A549 (cell line): ENCODE data around the gene GPR146.

Experiments used
- CTCF ChIP-seq: fragments of >200 bp; sonication (Bioruptor Twin); formaldehyde crosslinking; IDR thresholded peaks from 3 replicates; pipeline ENCODE4 v1.5.1; 2016
- MAX ChIP-seq: IDR thresholded peaks from 2 replicates; pipeline ENCODE4 v1.6.1; 2012
- PHF8 ChIP-seq: fragments of 200-600 bp; sonication (generic); IDR thresholded peaks from 2 replicates; pipeline ENCODE4 v1.6.1; 2016; ENCODE audit warnings: low read depth, mild to moderate bottlenecking, antibody characterized with exemption, moderate library complexity, borderline replicate concordance
- POLR2A ChIP-seq: IDR thresholded peaks from 2 replicates; pipeline ENCODE4 v1.6.1; 2012; ENCODE audit warnings: mild to moderate bottlenecking, low read length
- SMC3 ChIP-seq: fragments of >200 bp; sonication (Bioruptor Twin); formaldehyde crosslinking; IDR thresholded peaks from 3 replicates; pipeline ENCODE4 v1.6.1; 2018; ENCODE audit warnings: inconsistent platforms
- ZNF302 ChIP-seq: fragments of 250-450 bp; sonication (Bioruptor Pico); IDR thresholded peaks from 2 replicates; pipeline ENCODE4 v1.9.0; 2021; ENCODE audit warnings: inconsistent platforms, mild to moderate bottlenecking, moderate library complexity

GRCh38 chr7:1057416-1058291, 13.3 kb downstream of the GPR146 start:
- no peak for TF ChIP-seq MAX
- no peak for TF ChIP-seq ZNF302 (CRISPR knock-in tag)
- TF ChIP-seq CTCF, result no peak
- TF ChIP-seq PHF8, result no peak
- no peak for TF ChIP-seq SMC3
- no peak for TF ChIP-seq POLR2A
